ENCODE results near the gene N4BP2L1.

N4BP2L1 gene

GRCh38 chr13:32427852-32428580, at the start of gene N4BP2L1:
Gene N4BP2L1, minus strand, starts transcription at chr13:32428130. Its CDS starts 48 bp downstream, at chr13:32428082.
- DNase-seq (ENCODE audit: low read depth): peak; percentile 78

GRCh38 chr13:32476892-32477291, 49.0 kb upstream of the N4BP2L1 start:
- no peak for DNase-seq (ENCODE audit: low read depth)

- no peak for DNase-seq (ENCODE audit: low read depth)
Measured at GRCh38 chr13:32476021-32476731, 48.2 kb upstream of the N4BP2L1 start.

GRCh38 chr13:32474999-32475792, 47.3 kb upstream of the N4BP2L1 start:
- DNase-seq (ENCODE audit: low read depth): no peak

GRCh38 chr13:32473650-32474049, 45.7 kb upstream of the N4BP2L1 start:
- no peak for DNase-seq (ENCODE audit: low read depth)

GRCh38 chr13:32472194-32472621, 44.3 kb upstream of the N4BP2L1 start:
- DNase-seq (ENCODE audit: low read depth): no peak

- DNase-seq (ENCODE audit: low read depth): no peak
Measured at GRCh38 chr13:32471187-32471922, 43.4 kb upstream of the N4BP2L1 start.

GRCh38 chr13:32468502-32469142, 40.7 kb upstream of the N4BP2L1 start:
- DNase-seq (ENCODE audit: low read depth): no peak

GRCh38 chr13:32456591-32456990, 28.7 kb upstream of the N4BP2L1 start:
- no peak for DNase-seq (ENCODE audit: low read depth)

- DNase-seq (ENCODE audit: low read depth): no peak
Measured at GRCh38 chr13:32455594-32455903, 27.6 kb upstream of the N4BP2L1 start.

- DNase-seq (ENCODE audit: low read depth): no peak
Measured at GRCh38 chr13:32454886-32455593, 27.1 kb upstream of the N4BP2L1 start.

- no peak for DNase-seq (ENCODE audit: low read depth)
Measured at GRCh38 chr13:32453981-32454380, 26.1 kb upstream of the N4BP2L1 start.

- DNase-seq (ENCODE audit: low read depth): no peak
Measured at GRCh38 chr13:32448972-32449371, 21.0 kb upstream of the N4BP2L1 start.

GRCh38 chr13:32447894-32448623, 20.1 kb upstream of the N4BP2L1 start:
- no peak for DNase-seq (ENCODE audit: low read depth)

- no peak for DNase-seq (ENCODE audit: low read depth)
Measured at GRCh38 chr13:32446773-32447465, 19.0 kb upstream of the N4BP2L1 start.

GRCh38 chr13:32446220-32446619, 18.3 kb upstream of the N4BP2L1 start:
- no peak for DNase-seq (ENCODE audit: low read depth)

- no peak for DNase-seq (ENCODE audit: low read depth)
Measured at GRCh38 chr13:32445461-32445860, 17.5 kb upstream of the N4BP2L1 start.

- no peak for DNase-seq (ENCODE audit: low read depth)
Measured at GRCh38 chr13:32443111-32443510, 15.2 kb upstream of the N4BP2L1 start.

GRCh38 chr13:32438871-32439270, 10.9 kb upstream of the N4BP2L1 start:
- DNase-seq (ENCODE audit: low read depth): no peak

GRCh38 chr13:32432856-32433255, 4.9 kb upstream of the N4BP2L1 start:
- DNase-seq (ENCODE audit: low read depth): no peak

Measured in activated T-cell treated with anti-CD3 and anti-CD28 coated beads for 48 hours (primary cell).